ELF-1 (cell line): Measurements from ENCODE around the gene TNC.
A peak's percentile ranks its signal among the peaks of the same experiment; 100 is the strongest.

Experiments used
- DNase-seq: peaks from one replicate; pipeline ENCODE4 v3.0.0-alpha.2; 2016; ENCODE audit warnings: low read depth, low spot score

The TNC gene

GRCh38 chr9:115050002-115050490 is 67.9 kb downstream of the TNC start:
- DNase-seq: no peak

GRCh38 chr9:115046824-115047223 is 71.1 kb downstream of the TNC start:
- no peak for DNase-seq

GRCh38 chr9:115046199-115046598 is 71.8 kb downstream of the TNC start:
- no peak for DNase-seq

- DNase-seq: no peak
Measured at GRCh38 chr9:115043632-115044031, 74.3 kb downstream of the TNC start.

GRCh38 chr9:115042781-115043509 is 75.0 kb downstream of the TNC start:
- no peak for DNase-seq

GRCh38 chr9:115039516-115040120 is 78.3 kb downstream of the TNC start:
- DNase-seq: no peak

- DNase-seq: no peak
Measured at GRCh38 chr9:115038178-115038577, 79.8 kb downstream of the TNC start.

GRCh38 chr9:115036691-115037090 is 81.3 kb downstream of the TNC start:
- DNase-seq: no peak

GRCh38 chr9:115035841-115036612 is 81.9 kb downstream of the TNC start:
- DNase-seq: no peak

GRCh38 chr9:115034801-115035200 is 83.2 kb downstream of the TNC start:
- no peak for DNase-seq

GRCh38 chr9:115033800-115034199 is 84.2 kb downstream of the TNC start:
- DNase-seq: no peak

- no peak for DNase-seq
Measured at GRCh38 chr9:115032296-115032695, 85.7 kb downstream of the TNC start.

- no peak for DNase-seq
Measured at GRCh38 chr9:115030006-115030405, 88.0 kb downstream of the TNC start.

GRCh38 chr9:115025721-115026120 is 92.2 kb downstream of the TNC start:
- no peak for DNase-seq

GRCh38 chr9:115024925-115025535 is 92.9 kb downstream of the TNC start:
- peak; percentile 73 for DNase-seq

- DNase-seq: no peak
Measured at GRCh38 chr9:115022760-115023434, 95.1 kb downstream of the TNC start.

GRCh38 chr9:115018547-115019435 is 99.2 kb downstream of the TNC start:
- DNase-seq: no peak

- DNase-seq: no peak
Measured at GRCh38 chr9:115016344-115016743, 101.6 kb downstream of the TNC start.

GRCh38 chr9:115015018-115015635 is 102.8 kb downstream of the TNC start:
- DNase-seq: peak; percentile 58

- DNase-seq: no peak
Measured at GRCh38 chr9:115014438-115014837, 103.5 kb downstream of the TNC start.
